ENCODE results near the gene PLCB1.

Gene PLCB1

GRCh38 chr20:8880085-8880853 lies 748.2 kb downstream of the PLCB1 start:
- no peak for DNase-seq (ENCODE audit: low read depth)

- DNase-seq (ENCODE audit: low read depth) = no peak
These were observed 759.0 kb downstream of the PLCB1 start for GRCh38 chr20:8891039-8891438.

GRCh38 chr20:8895472-8895871 lies 763.4 kb downstream of the PLCB1 start:
- no peak for DNase-seq (ENCODE audit: low read depth)

GRCh38 chr20:8898823-8899222 lies 766.8 kb downstream of the PLCB1 start:
- no peak for DNase-seq (ENCODE audit: low read depth)

GRCh38 chr20:8901237-8902025 lies 769.4 kb downstream of the PLCB1 start:
- DNase-seq (ENCODE audit: low read depth) = no peak

GRCh38 chr20:8903655-8904605 lies 771.9 kb downstream of the PLCB1 start:
- DNase-seq (ENCODE audit: low read depth) = no peak

GRCh38 chr20:8909596-8909995 lies 777.5 kb downstream of the PLCB1 start:
- DNase-seq (ENCODE audit: low read depth) = no peak

GRCh38 chr20:8912096-8912495 lies 780.0 kb downstream of the PLCB1 start:
- DNase-seq (ENCODE audit: low read depth) = no peak

GRCh38 chr20:8912731-8913130 lies 780.7 kb downstream of the PLCB1 start:
- DNase-seq (ENCODE audit: low read depth) = no peak

- DNase-seq (ENCODE audit: low read depth) = no peak
These were observed 781.4 kb downstream of the PLCB1 start for GRCh38 chr20:8913456-8913855.

GRCh38 chr20:8914421-8914820 lies 782.4 kb downstream of the PLCB1 start:
- DNase-seq (ENCODE audit: low read depth) = no peak

- no peak for DNase-seq (ENCODE audit: low read depth)
These were observed 785.0 kb downstream of the PLCB1 start for GRCh38 chr20:8917084-8917483.

- DNase-seq (ENCODE audit: low read depth) = no peak
These were observed 786.1 kb downstream of the PLCB1 start for GRCh38 chr20:8918145-8918544.

GRCh38 chr20:8924539-8924938 lies 792.5 kb downstream of the PLCB1 start:
- DNase-seq (ENCODE audit: low read depth) = no peak

GRCh38 chr20:8930726-8931125 lies 798.7 kb downstream of the PLCB1 start:
- no peak for DNase-seq (ENCODE audit: low read depth)

GRCh38 chr20:8932192-8933165 lies 800.4 kb downstream of the PLCB1 start:
- DNase-seq (ENCODE audit: low read depth) = no peak

- DNase-seq (ENCODE audit: low read depth) = no peak
These were observed 801.3 kb downstream of the PLCB1 start for GRCh38 chr20:8933381-8933807.

GRCh38 chr20:8934362-8934761 lies 802.3 kb downstream of the PLCB1 start:
- DNase-seq (ENCODE audit: low read depth) = no peak

Data from CMK (cell line).